NCI-H2227 treated with DMSO at 0.1 percent for 48 hours (cell line): ENCODE data around the gene ACVR2B.
"Not testable (repeated sequence)": the region's sequence is repeated elsewhere in the genome, so short reads cannot be mapped to it uniquely, and the experiment has no call there.

Experiments
- DNase-seq: peaks from one replicate; lab custom pipeline; 2025; lab: John Stamatoyannopoulos, UW

The ACVR2B gene

GRCh38 chr3:38453075-38453912, at the start of gene ACVR2B:
TSS of gene ACVR2B (plus strand) at chr3:38453890. CDS start at chr3:38454323, 433 bp downstream.
- DNase-seq, result peak; percentile 71

DNA sequence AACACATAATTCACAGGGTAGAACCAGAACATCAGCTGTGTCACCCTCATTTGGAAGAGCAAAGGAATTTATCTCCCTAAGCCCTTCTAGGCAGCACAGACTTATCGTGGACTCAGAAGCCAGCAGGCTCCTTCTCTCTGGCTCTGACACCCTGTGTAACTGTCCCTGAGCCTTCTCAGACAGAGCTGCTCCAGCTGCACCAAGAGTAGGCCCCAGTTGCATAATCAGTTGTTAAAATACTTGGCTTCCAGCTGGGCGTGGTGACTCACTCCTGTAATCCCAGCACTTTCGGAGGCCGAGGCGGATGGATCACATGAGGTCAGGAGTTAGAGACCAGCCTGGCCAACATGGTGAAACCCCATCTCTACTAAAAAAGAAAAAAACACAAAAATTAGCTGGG, 49.4 kb upstream of the ACVR2B start:
- DNase-seq, result no peak

DNA sequence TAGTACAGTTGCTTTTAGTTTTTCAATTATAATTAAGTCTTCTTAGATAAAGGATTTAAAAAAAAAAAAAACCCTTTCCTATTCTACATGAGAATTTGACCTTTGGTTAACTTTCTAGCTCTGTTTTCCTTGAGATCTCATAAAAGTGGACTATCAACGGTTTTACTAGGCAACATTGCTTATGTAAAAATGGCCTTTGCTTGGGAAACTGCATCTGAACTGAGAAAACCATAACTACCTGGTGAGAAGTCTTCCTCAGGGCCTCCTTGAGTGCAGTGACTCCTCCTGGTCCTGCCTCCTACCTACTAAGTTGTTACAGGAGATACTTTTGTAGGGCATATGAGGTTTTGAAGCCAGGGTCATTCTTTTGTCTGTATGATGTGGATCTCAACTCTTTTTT, 42.1 kb upstream of the ACVR2B start:
- no peak for DNase-seq

DNA sequence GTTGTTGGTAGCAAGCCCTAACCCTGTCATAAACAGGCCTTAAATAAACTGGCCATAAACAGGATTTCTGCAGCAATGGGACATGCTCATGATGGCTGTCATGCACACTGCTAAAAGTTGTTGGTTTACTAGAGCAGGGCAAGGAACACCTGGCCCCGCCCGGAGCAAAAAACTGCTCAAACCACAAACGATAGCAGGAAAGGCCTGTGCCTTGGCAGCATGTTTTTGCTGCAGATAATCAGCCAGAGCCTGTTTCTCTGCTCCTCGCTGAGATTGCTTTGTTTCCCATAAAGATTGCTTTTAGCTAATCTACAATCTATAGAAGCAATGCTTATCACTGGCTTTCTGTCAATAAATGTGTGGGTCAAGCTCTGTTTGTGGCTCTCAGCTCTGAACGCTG, 32.9 kb upstream of the ACVR2B start:
- DNase-seq, result not testable (repeated sequence)

GRCh38 chr3:38421679-38422336, 31.9 kb upstream of the ACVR2B start:
- no peak for DNase-seq

- not testable (repeated sequence) for DNase-seq
Observed at GRCh38 chr3:38426798-38427426, 26.8 kb upstream of the ACVR2B start.

DNA sequence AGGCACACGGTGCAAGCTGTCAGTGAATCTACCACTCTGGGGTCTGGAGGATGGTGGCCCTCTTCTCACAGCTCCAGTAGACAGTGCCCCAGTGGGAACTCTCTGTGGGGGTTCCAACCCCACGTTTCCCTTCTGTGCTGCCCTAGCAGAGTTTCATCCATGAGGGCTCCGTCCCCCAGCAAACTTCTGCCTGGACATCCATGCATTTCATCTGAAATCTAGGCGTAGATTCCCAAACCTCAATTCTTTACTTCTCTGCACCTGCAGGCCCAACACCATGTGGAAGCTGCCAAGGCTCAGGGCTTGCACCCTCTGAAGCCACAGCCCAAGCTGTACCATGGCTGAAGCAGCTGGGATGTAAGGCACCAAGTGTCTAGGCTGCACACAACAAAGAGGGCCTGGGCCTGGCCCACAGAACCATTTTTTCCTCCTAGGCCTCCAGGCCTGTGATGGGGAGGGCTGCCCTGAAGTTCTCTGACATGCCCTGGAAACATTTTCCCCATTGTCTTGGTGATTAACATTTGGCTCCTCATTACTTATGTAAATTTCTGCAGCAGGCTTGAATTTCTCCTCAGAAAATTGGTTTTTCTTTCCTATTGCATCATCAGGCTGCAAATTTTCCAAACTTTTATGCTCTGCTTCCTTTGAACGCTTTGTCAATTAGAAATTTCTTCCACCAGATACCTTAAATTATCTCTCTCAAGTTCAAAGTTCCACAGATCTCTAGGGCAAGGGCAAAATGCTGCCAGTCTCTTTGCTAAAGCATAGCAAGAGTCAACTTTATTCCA, 20.6 kb upstream of the ACVR2B start:
- not testable (repeated sequence) for DNase-seq

GRCh38 chr3:38433661-38434060, 20.0 kb upstream of the ACVR2B start:
- DNase-seq, result not testable (repeated sequence)

DNA sequence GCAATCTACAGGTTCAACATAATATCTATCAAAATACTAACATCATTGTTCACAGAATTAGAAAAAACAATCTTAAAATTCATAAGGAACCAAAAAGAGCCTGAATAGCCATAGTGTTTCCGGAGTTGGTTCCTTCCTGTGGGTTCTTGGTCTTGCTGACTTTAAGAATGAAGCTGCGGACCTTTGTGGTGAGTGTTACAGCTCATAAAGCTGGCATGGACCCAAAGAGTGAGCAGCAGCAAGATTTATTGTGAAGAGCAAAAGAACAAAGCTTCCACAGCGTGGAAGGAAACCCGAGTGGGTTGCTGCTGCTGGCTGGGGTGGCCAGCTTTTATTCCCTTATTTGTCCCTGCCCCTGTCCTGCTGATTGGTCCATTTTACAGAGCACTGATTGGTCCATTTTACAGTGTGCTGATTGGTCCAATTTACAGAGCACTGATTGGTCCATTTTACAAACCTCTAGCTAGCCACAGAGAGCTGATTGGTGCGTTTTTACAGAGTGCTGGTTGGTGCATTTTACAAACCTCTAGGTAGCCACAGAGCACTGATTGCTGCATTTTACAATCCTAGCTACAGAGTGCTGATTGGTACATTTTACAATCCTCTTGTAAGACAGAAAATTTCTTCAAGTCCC, 15.1 kb upstream of the ACVR2B start:
- DNase-seq, result not testable (repeated sequence)

GRCh38 chr3:38443205-38443604, 10.5 kb upstream of the ACVR2B start:
- not testable (repeated sequence) for DNase-seq

GRCh38 chr3:38446085-38446686, 7.5 kb upstream of the ACVR2B start:
- no peak for DNase-seq

DNA sequence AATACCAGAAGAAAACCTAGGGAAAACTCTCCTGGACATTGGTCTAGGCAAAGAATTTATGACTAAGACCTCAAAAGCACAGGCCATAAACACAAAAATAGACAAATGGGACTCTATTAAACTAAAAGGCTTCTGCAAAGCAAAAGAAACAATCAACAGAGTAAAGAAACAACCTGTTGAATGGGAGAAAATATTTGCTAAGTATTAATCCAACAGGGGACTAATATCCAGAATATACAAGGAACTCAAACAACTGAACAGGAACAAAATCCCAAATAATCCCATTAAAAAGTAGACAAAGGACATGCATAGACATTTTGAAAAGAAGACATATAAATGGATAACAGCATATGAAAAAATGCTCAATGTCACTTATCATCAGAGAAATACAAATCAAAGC, 6.9 kb upstream of the ACVR2B start:
- DNase-seq, result no peak

GRCh38 chr3:38450853-38451252, 2.8 kb upstream of the ACVR2B start:
- no peak for DNase-seq

- no peak for DNase-seq
Observed at GRCh38 chr3:38453913-38454177, 155 bp downstream of the ACVR2B start.

- DNase-seq, result no peak
Observed at GRCh38 chr3:38454178-38454883, 641 bp downstream of the ACVR2B start.

GRCh38 chr3:38454884-38455638, 1.4 kb downstream of the ACVR2B start:
- peak; percentile 39 for DNase-seq

DNA sequence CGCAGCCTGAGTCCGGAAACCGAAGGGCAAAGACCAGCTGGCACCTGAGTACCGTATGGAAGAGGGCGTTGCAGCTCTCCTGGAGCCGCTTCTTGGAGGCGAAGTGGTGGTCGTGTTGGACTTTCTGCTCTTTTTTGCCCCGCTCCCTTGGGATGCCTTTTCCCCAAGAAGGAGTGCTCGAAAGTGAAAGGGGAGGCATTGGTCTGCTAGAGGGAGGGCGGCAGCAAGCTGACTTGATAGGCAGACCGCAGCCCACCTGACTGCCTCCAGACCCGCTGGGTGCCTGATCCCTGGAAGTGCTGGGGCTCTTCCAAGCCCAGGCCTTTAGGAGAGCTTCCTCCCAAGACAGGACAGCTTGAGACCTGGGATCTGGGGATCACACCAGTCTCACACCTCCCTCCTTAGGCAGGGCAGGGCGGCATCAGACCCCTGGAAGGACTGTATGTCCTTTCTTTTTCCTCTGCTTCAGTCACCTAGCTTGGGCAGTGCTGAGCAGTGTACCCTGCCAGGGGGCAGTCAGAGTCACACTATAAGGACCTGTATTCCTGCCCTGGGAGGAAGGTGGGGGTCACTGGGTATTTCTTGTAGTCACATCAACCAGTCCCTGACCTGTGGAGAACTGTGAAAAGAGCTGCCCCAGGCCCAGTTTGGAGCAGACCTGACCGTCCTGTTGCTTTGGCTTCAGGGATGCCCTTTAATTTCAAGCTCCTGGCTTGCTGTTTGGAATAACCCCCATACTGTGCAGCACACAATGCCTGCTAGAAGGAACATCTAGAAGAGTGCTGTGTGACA, 2.1 kb downstream of the ACVR2B start:
- peak; percentile 37 for DNase-seq

- no peak for DNase-seq
Observed at GRCh38 chr3:38457111-38458003, 3.7 kb downstream of the ACVR2B start.
